ENCODE data around the gene RFX4. TPM values are rescaled to one million over a fixed set of nuclear protein-coding genes. Genes with fewer than 3 reads are reported as not detected.

Gene RFX4
- total RNA-seq, 1 donor from 2014 or later = 3.4 TPM

DNA sequence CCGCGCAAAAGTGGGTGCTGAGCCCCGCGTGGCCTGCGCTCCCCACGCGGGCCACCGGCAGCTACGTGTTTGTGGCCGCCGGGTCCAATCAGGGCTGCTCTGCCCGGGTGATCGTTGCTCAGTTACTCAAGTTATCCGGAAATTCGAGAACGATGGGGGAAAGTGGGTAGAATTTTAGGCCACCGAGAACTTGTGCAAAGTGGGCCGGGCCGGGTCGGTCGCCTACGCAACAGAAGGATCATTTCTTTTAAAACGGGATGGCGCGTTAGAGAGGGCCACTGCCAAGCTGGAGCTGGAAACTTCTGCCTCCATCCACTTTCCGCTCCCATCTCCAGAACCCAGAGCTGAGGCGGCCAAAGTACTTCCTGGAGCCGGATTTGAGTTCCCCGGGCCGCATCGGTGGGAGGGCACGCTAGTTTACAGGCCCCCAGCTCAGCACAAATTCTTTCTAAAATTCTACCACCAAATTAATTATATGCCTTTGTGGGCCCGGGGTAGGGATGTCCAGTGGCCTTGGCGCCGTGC is 3.5 kb downstream of the RFX4 start:
- peak; percentile 41 for DNase-seq (ENCODE audit: low spot score)
- Histone ChIP-seq H3K79me2 (ENCODE audit: low read depth) (no peaks in the 10 kb centered on the region), H3K4me3 (peak overlapping the region; percentile 49), H3K27ac (no peak overlapping the region), H4K20me1 (ENCODE audit: low read depth) (peaks cover 55% of the 10 kb centered on the region), H3K4me2 (peak overlapping the region; percentile 76), H3K27me3 (peaks cover 100% of the 10 kb centered on the region), H3K9ac (no peak overlapping the region), H2AFZ (replicated peaks) (peak overlapping the region; percentile 75), H3K9me3 (ENCODE audit: low read depth) (no peaks in the 10 kb centered on the region), H3K36me3 (no peaks in the 10 kb centered on the region), H3F3A (ENCODE audit: low read depth) (peaks cover 65% of the 10 kb centered on the region), H3K4me1 (peaks cover 53% of the 10 kb centered on the region)
- peaks cover 23% of the 10 kb centered on the region for H3K36me3 Mint-ChIP-seq
- peak overlapping the region; percentile 63 for H3K27ac Mint-ChIP-seq
- H3K9me3 Mint-ChIP-seq = no peaks in the 10 kb centered on the region
- H3K4me3 Mint-ChIP-seq = peak overlapping the region; percentile 100
- peaks cover 14% of the 10 kb centered on the region for H3K27me3 Mint-ChIP-seq (ENCODE audit: insufficient read depth, low read depth)
- TF ChIP-seq EZH2phosphoT487 (IDR thresholded peaks at IDR 0.05) (no peak), EZH2 (IDR thresholded peaks at IDR 0.05) (no peak)
- TF ChIP-seq, protein P1, sequence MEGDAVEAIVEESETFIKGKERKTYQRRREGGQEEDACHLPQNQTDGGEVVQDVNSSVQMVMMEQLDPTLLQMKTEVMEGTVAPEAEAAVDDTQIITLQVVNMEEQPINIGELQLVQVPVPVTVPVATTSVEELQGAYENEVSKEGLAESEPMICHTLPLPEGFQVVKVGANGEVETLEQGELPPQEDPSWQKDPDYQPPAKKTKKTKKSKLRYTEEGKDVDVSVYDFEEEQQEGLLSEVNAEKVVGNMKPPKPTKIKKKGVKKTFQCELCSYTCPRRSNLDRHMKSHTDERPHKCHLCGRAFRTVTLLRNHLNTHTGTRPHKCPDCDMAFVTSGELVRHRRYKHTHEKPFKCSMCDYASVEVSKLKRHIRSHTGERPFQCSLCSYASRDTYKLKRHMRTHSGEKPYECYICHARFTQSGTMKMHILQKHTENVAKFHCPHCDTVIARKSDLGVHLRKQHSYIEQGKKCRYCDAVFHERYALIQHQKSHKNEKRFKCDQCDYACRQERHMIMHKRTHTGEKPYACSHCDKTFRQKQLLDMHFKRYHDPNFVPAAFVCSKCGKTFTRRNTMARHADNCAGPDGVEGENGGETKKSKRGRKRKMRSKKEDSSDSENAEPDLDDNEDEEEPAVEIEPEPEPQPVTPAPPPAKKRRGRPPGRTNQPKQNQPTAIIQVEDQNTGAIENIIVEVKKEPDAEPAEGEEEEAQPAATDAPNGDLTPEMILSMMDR (IDR thresholded peaks at IDR 0.05) = no peak
- peaks cover 43% of the 10 kb centered on the region for H3K4me1 Mint-ChIP-seq

DNA sequence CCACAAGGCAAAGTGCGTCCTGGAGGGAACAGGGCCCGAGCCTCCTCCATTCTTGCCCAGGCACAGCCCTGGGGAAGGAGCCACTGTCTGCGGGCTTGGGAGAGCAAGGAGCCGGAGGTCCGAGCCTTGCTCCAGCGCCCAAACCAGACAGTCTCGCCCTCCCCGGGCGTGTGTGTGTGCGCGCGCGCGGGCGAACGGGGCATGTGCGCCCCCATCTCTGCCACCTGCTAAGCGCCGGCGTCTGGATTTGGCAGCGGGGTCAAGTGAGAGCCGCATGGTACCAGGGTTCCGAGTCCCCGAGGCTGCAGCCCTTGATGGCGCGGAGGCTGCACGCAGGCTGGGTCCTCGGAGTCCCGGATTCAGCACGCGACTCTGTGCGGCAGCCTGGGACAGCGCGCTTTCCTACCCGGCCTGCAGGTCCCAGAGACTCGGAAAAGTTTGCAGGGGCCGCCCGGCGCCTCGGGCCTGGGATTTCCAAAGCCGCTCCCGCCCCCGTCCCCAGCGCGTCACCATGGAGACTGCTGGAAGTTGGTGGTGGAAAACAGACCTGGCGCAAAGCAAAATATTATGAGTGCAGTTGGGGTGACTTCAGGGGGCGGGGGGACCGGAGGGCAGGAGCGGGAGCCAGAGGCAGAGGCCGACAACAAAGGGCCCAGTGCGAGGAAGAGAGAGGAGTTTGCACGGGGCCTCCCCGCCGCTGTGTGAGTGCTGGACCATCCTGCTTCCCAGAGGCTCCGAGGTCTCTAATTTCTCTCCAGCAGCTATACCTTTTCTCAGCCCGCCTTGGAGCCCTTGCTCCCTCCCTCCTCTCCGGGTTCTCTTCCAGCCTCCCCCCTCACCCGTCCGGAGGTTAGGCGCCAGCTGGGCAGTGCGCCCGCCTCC is 4.2 kb downstream of the RFX4 start:
- peak overlapping the region; percentile 49 for H3K4me3 ChIP-seq
- H3K9ac ChIP-seq = no peak overlapping the region
- peak overlapping the region; percentile 75 for H2AFZ ChIP-seq (replicated peaks)
- H3K27ac ChIP-seq = no peak overlapping the region
- TF ChIP-seq EZH2 (IDR thresholded peaks at IDR 0.05) = no peak
- TF ChIP-seq, protein P1 (IDR thresholded peaks at IDR 0.05) = no peak
- TF ChIP-seq EZH2phosphoT487 (IDR thresholded peaks at IDR 0.05) = no peak
- H3K79me2 ChIP-seq (ENCODE audit: low read depth) = no peaks in the 10 kb centered on the region
- Mint-ChIP-seq H3K27ac (peak overlapping the region; percentile 96), H3K9me3 (no peaks in the 10 kb centered on the region), H3K27me3 (ENCODE audit: insufficient read depth, low read depth) (peaks cover 11% of the 10 kb centered on the region), H3K4me3 (peak overlapping the region; percentile 100), H3K4me1 (peaks cover 46% of the 10 kb centered on the region), H3K36me3 (peaks cover 28% of the 10 kb centered on the region)
- DNase-seq (ENCODE audit: low spot score) = peak; percentile 81
- H3F3A ChIP-seq (ENCODE audit: low read depth) = peaks cover 58% of the 10 kb centered on the region
- H3K36me3 ChIP-seq = no peaks in the 10 kb centered on the region
- H3K27me3 ChIP-seq = peaks cover 100% of the 10 kb centered on the region
- peak overlapping the region; percentile 76 for H3K4me2 ChIP-seq
- H3K4me1 ChIP-seq = peaks cover 51% of the 10 kb centered on the region
- no peaks in the 10 kb centered on the region for H3K9me3 ChIP-seq (ENCODE audit: low read depth)
- H4K20me1 ChIP-seq (ENCODE audit: low read depth) = peaks cover 50% of the 10 kb centered on the region

DNA sequence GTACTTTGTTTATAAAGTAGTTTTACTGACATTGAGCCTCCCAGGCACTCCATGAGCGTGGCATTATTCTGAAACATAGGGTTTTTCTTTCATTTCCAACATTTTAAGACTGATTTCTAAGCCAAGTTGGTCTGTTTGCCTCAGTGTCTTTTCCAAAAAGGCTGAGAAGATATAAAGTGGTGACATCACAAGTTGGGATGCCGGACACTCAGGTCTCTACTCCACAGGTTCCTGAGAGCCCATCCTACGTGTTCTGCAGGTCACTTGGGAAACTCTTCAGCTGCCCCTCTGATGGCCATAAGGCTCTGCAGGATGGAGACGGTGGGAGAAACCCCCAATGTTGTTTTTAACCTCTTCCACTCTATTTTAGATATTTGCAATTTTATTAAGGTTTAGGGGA is 6.0 kb downstream of the RFX4 start:
- no peaks in the 10 kb centered on the region for H3K36me3 ChIP-seq
- peaks cover 100% of the 10 kb centered on the region for H3K27me3 ChIP-seq
- peaks cover 33% of the 10 kb centered on the region for H4K20me1 ChIP-seq (ENCODE audit: low read depth)
- no peak overlapping the region for H3K27ac Mint-ChIP-seq
- no peak overlapping the region for H2AFZ ChIP-seq (replicated peaks)
- no peak overlapping the region for H3K9ac ChIP-seq
- peaks cover 6% of the 10 kb centered on the region for H3K27me3 Mint-ChIP-seq (ENCODE audit: insufficient read depth, low read depth)
- H3K36me3 Mint-ChIP-seq = peaks cover 31% of the 10 kb centered on the region
- DNase-seq (ENCODE audit: low spot score) = no peak
- no peak overlapping the region for H3K4me2 ChIP-seq
- H3K27ac ChIP-seq = no peak overlapping the region
- H3K4me3 ChIP-seq = no peak overlapping the region
- H3K79me2 ChIP-seq (ENCODE audit: low read depth) = no peaks in the 10 kb centered on the region
- peaks cover 41% of the 10 kb centered on the region for H3F3A ChIP-seq (ENCODE audit: low read depth)
- H3K9me3 ChIP-seq (ENCODE audit: low read depth) = no peaks in the 10 kb centered on the region
- H3K9me3 Mint-ChIP-seq = no peaks in the 10 kb centered on the region
- H3K4me1 ChIP-seq = peaks cover 37% of the 10 kb centered on the region
- no peak for TF ChIP-seq EZH2phosphoT487 (IDR thresholded peaks at IDR 0.05)
- TF ChIP-seq EZH2 (IDR thresholded peaks at IDR 0.05) = no peak
- TF ChIP-seq, protein P1 (IDR thresholded peaks at IDR 0.05) = no peak
- H3K4me3 Mint-ChIP-seq = peak overlapping the region; percentile 100
- H3K4me1 Mint-ChIP-seq = peaks cover 61% of the 10 kb centered on the region

Measured in neural progenitor cell (in vitro differentiated cells).